Spinal cord (tissue), 4 donors: ENCODE measurements around the gene CABLES1. TPM values are rescaled to one million over a fixed set of nuclear protein-coding genes. Genes with fewer than 3 reads are reported as not detected.

Experiments
- polyA plus RNA-seq, 2 donors: library from polyadenylated mRNA; unstranded; fragments of 120-200 nt; gene quantifications; one replicate each; pipeline ENCODE4 v1.2.1, GENCODE V29; 2013; ENCODE audit not compliant: insufficient read length in 2 of 2
- total RNA-seq, 2 donors: library from RNA; depleted of rRNA in 1 of 2; stranded (reverse); fragments of 120-200 nt in 1 of 2; fragments of >200 nt in 1 of 2; gene quantifications; one replicate each; pipeline versions ENCODE4 v1.2.3 to v1.2.4, GENCODE V29; 2013 to 2014

Gene CABLES1
- total and polyA plus RNA-seq, 4 donors: 7.6 to 30.4 (median 12.2) TPM

Other genes starting within 250 kb of the CABLES1 start
- gene RBBP8, start 202.2 kb upstream of the CABLES1 start, total RNA-seq: 10 to 100 TPM; 24.5 to 28.0 TPM
- gene RBBP8, start 202.2 kb upstream of the CABLES1 start, polyA plus RNA-seq: 10 to 100 TPM; 16.2 to 20.3 TPM